SK-N-SH (cell line): Measurements from ENCODE around the gene RNF217. TPM values are rescaled to one million over a fixed set of nuclear protein-coding genes. Genes with fewer than 3 reads are reported as not detected.
"Not testable (repeated sequence)": the region's sequence is repeated elsewhere in the genome, so short reads cannot be mapped to it uniquely, and the experiment has no call there.

Experiments
- CTCF ChIA-PET: fragments of 300-600, 350-600 bp; formaldehyde crosslinking; extraction: SDS; loops from one replicate; lab custom pipeline; 2021; lab: Yijun Ruan, JAX
- POLR2A ChIA-PET: fragments of 350-600 bp; sonication (Branson Sonifier 250); formaldehyde crosslinking; extraction: SDS; loops from one replicate; lab custom pipeline; 2020; ENCODE audit warnings: antibody characterized with exemption, inconsistent platforms; lab: Yijun Ruan, JAX
- DNase-seq: peaks from one replicate; pipeline ENCODE4 v3.0.0; 2012
- H2AFZ ChIP-seq: fragments of 200-600 bp; sonication (generic); 2 replicates; pipeline ENCODE4 v1.8.1; 2016; ENCODE audit warnings: antibody characterized with exemption, mild to moderate bottlenecking, low read depth
- H3F3A ChIP-seq: fragments of 200-600 bp; sonication (generic); replicated peaks from 2 replicates; pipeline ENCODE3; 2016; ENCODE audit warnings: antibody characterized with exemption, mild to moderate bottlenecking; ENCODE audit not compliant: insufficient read depth
- H3K27ac ChIP-seq, 2 experiments: fragments of 200-500 bp in 1 of 2; fragments of 200-600 bp in 1 of 2; sonication (Bioruptor generic) in 1 of 2; sonication (generic), shearing (Covaris generic) in 1 of 2; 2 replicates each; pipeline versions ENCODE4 v1.5.1 to v1.6.1; 2014 to 2016; ENCODE audit warnings: low read depth in 2 of 2, inconsistent platforms in 1 of 2, low read length in 1 of 2, mild to moderate bottlenecking in 1 of 2, mixed read lengths in 1 of 2
- H3K27me3 ChIP-seq: fragments of 200-600 bp; sonication (generic), shearing (Covaris generic); 2 replicates; pipeline ENCODE4 v1.6.1; 2016; ENCODE audit warnings: mixed run types; ENCODE audit not compliant: insufficient read depth
- H3K36me3 ChIP-seq, 2 experiments: fragments of 200-500 bp in 1 of 2; fragments of 200-600 bp in 1 of 2; sonication (Bioruptor generic) in 1 of 2; sonication (generic) in 1 of 2; replicated peaks in 1 of 2; 2 replicates each; pipeline versions ENCODE3 to v1.5.1; 2014 to 2016; ENCODE audit warnings: low read length in 1 of 2, mild to moderate bottlenecking in 1 of 2; ENCODE audit not compliant: insufficient read depth in 2 of 2, control insufficient read depth in 1 of 2
- H3K4me1 ChIP-seq, 2 experiments: fragments of 200-500 bp in 1 of 2; fragments of 200-600 bp in 1 of 2; sonication (Bioruptor generic) in 1 of 2; sonication (generic), shearing (Covaris generic) in 1 of 2; 2 replicates each; pipeline versions ENCODE4 v1.5.1 to v1.6.1; 2014 to 2016; ENCODE audit warnings: low read depth in 1 of 2, low read length in 1 of 2, mixed run types in 1 of 2; ENCODE audit not compliant: insufficient read depth in 2 of 2, control insufficient read depth in 1 of 2
- H3K4me2 ChIP-seq: fragments of 200-600 bp; sonication (generic), shearing (Covaris generic); 2 replicates; pipeline ENCODE4 v1.6.1; 2017; ENCODE audit warnings: mixed run types
- H3K4me3 ChIP-seq, 2 experiments: fragments of 200-500 bp in 1 of 2; fragments of 200-600 bp in 1 of 2; sonication (Bioruptor generic) in 1 of 2; sonication (generic), shearing (Covaris generic) in 1 of 2; 2 replicates each; pipeline versions ENCODE4 v1.5.1 to v1.8.1; 2014 to 2016; ENCODE audit warnings: low read depth in 2 of 2, inconsistent platforms in 1 of 2, low read length in 1 of 2, mild to moderate bottlenecking in 1 of 2, mixed read lengths in 1 of 2, moderate library complexity in 1 of 2
- H3K79me2 ChIP-seq: fragments of 200-600 bp; sonication (generic); 2 replicates; pipeline ENCODE4 v1.8.1; 2017; ENCODE audit warnings: mild to moderate bottlenecking; ENCODE audit not compliant: insufficient read depth
- H3K9ac ChIP-seq: fragments of 200-600 bp; sonication (generic); 2 replicates; pipeline ENCODE4 v1.6.1; 2017; ENCODE audit warnings: mixed run types
- H3K9me2 ChIP-seq: fragments of 200-600 bp; sonication (generic); 2 replicates; pipeline ENCODE4 v1.6.1; 2017; ENCODE audit warnings: mixed run types
- H3K9me3 ChIP-seq: fragments of 200-600 bp; sonication (generic); 2 replicates; pipeline ENCODE4 v1.6.1; 2017; ENCODE audit warnings: mixed run types, mild to moderate bottlenecking, moderate library complexity
- H4K20me1 ChIP-seq: fragments of 200-600 bp; sonication (generic); 2 replicates; pipeline ENCODE4 v1.6.1; 2017; ENCODE audit warnings: mild to moderate bottlenecking, mixed run types; ENCODE audit not compliant: insufficient read depth
- CTCF ChIP-seq: fragments of 200-600 bp; sonication (generic); IDR thresholded peaks from 2 replicates; pipeline ENCODE4 v1.6.1; 2017; ENCODE audit warnings: antibody characterized with exemption, mild to moderate bottlenecking, moderate library complexity
- ELF1 ChIP-seq: IDR thresholded peaks from 2 replicates; pipeline ENCODE4 v1.4.0; 2012
- JUND ChIP-seq: IDR thresholded peaks from 2 replicates; pipeline ENCODE4 v1.4.0; 2012
- MXI1 ChIP-seq: IDR thresholded peaks from 2 replicates; pipeline ENCODE4 v1.6.1; 2012; ENCODE audit warnings: mild to moderate bottlenecking, low read depth, low read length, improper control_type of control experiment
- NFIC ChIP-seq: IDR thresholded peaks from 2 replicates; pipeline ENCODE4 v1.4.0; 2012; ENCODE audit warnings: borderline replicate concordance
- NRF1 ChIP-seq: IDR thresholded peaks from 2 replicates; pipeline ENCODE4 v1.6.1; 2012; ENCODE audit warnings: low read depth, mild to moderate bottlenecking, low read length
- PBX3 ChIP-seq: IDR thresholded peaks from 2 replicates; pipeline ENCODE4; 2012
- REST ChIP-seq: IDR thresholded peaks from 2 replicates; pipeline ENCODE4 v1.6.1; 2012; ENCODE audit warnings: mild to moderate bottlenecking, low read depth, low read length, moderate library complexity
- RXRA ChIP-seq: IDR thresholded peaks from 2 replicates; pipeline ENCODE4 v1.4.0; 2012; ENCODE audit warnings: low read depth, mild to moderate bottlenecking, borderline replicate concordance
- SMC3 ChIP-seq: IDR thresholded peaks from 2 replicates; pipeline ENCODE4 v1.6.1; 2012; ENCODE audit warnings: low read depth, low read length, improper control_type of control experiment
- TCF12 ChIP-seq: IDR thresholded peaks from 2 replicates; pipeline ENCODE4 v1.4.0; 2012
- TEAD4 ChIP-seq: IDR thresholded peaks from 2 replicates; pipeline ENCODE4 v1.4.0; 2012; ENCODE audit warnings: mild to moderate bottlenecking, borderline replicate concordance; ENCODE audit not compliant: insufficient read depth
- YY1 ChIP-seq: IDR thresholded peaks from 2 replicates; pipeline ENCODE4 v1.4.0; 2012; ENCODE audit warnings: low read depth, mild to moderate bottlenecking
- WGBS: methylation state at CpG from one replicate; pipeline ENCODE4 v1.1.6; 2017; ENCODE audit warnings: low lambda C conversion rate; 5-methylcytosine and 5-hydroxymethylcytosine counted together
- polyA plus RNA-seq, 3 experiments: library from polyadenylated mRNA; depleted of rRNA; stranded (reverse); fragments of >200 nt; gene quantifications; 2 replicates each; pipeline ENCODE4 v1.2.3, GENCODE V29; 2012
- TF ChIP-seq, protein P1 (sequence below): IDR thresholded peaks from 2 replicates; pipeline ENCODE4 v1.4.0; 2012; ENCODE audit warnings: low read depth, borderline replicate concordance

RNF217 gene
- polyA plus RNA-seq, 1 of the 3 experiments (the other 2 are of a cell fraction): 0.28 TPM

DNA sequence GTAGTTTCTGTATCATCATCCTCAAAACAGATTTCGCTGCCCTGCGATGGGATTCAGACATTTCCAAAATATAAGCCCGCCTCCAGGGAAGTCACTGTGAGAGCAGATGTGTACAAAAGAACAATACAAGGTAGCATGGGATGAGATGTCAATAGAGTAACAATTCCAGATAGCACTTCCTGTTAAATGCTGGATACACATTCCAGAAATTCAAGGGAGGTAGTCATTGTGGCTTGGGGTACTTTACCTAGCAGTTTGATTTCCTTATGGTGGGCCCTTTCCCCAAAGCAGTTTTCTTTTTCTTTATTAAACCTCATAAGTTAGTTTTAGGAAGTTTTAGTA lies 2.5 kb downstream of the RNF217 start:
- TF ChIP-seq SMC3: no peak
- no peak for TF ChIP-seq YY1
- TF ChIP-seq CTCF: no peak
- TF ChIP-seq JUND: no peak
- TF ChIP-seq, protein P1, sequence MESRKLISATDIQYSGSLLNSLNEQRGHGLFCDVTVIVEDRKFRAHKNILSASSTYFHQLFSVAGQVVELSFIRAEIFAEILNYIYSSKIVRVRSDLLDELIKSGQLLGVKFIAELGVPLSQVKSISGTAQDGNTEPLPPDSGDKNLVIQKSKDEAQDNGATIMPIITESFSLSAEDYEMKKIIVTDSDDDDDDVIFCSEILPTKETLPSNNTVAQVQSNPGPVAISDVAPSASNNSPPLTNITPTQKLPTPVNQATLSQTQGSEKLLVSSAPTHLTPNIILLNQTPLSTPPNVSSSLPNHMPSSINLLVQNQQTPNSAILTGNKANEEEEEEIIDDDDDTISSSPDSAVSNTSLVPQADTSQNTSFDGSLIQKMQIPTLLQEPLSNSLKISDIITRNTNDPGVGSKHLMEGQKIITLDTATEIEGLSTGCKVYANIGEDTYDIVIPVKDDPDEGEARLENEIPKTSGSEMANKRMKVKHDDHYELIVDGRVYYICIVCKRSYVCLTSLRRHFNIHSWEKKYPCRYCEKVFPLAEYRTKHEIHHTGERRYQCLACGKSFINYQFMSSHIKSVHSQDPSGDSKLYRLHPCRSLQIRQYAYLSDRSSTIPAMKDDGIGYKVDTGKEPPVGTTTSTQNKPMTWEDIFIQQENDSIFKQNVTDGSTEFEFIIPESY: no peak
- TF ChIP-seq RXRA: no peak
- TF ChIP-seq ELF1: no peak
- no peak for TF ChIP-seq TCF12
- TF ChIP-seq REST: no peak
- no peak for TF ChIP-seq TEAD4
- no peak for TF ChIP-seq MXI1
- no peak for TF ChIP-seq NFIC
- no peak for TF ChIP-seq NRF1
- TF ChIP-seq PBX3: no peak
- TF ChIP-seq, all 33 proteins: peak for 0
- no peak overlapping the region for H3K9ac ChIP-seq
- H3K36me3 ChIP-seq: no peaks in the 10 kb centered on the region
- H3K4me3 ChIP-seq: no peak overlapping the region
- no peaks in the 10 kb centered on the region for H3K9me2 ChIP-seq
- peaks cover 14% of the 10 kb centered on the region for H3K27me3 ChIP-seq
- no peaks in the 10 kb centered on the region for H3F3A ChIP-seq
- H2AFZ ChIP-seq: no peak overlapping the region
- no peak overlapping the region for H3K27ac ChIP-seq
- no peaks in the 10 kb centered on the region for H3K79me2 ChIP-seq
- CTCF ChIA-PET: no interaction called here
- POLR2A ChIA-PET: no interaction called here
- no peak overlapping the region for H3K4me2 ChIP-seq
- no peaks in the 10 kb centered on the region for H3K4me1 ChIP-seq
- no peak for DNase-seq
- 59% methylated on average over 3 of the region's 3 CpGs for WGBS
- H3K9me3 ChIP-seq: no peaks in the 10 kb centered on the region
- no peaks in the 10 kb centered on the region for H4K20me1 ChIP-seq

GRCh38 chr6:124965424-124965850 lies 3.2 kb downstream of the RNF217 start:
- H3K4me2 ChIP-seq, H3K9me2 ChIP-seq, H3K4me1 ChIP-seq, H3K9ac ChIP-seq, H3K36me3 ChIP-seq, H3K9me3 ChIP-seq, H3K4me3 ChIP-seq, H3K27ac ChIP-seq, CTCF ChIA-PET, POLR2A ChIA-PET, H4K20me1 ChIP-seq, H2AFZ ChIP-seq, DNase-seq, H3F3A ChIP-seq, H3K79me2 ChIP-seq: not testable (repeated sequence)
- WGBS: 6% methylated on average over 3 of the region's 3 CpGs
- peaks cover 14% of the 10 kb centered on the region for H3K27me3 ChIP-seq
